ENCODE results near the gene FUT6.

DNA sequence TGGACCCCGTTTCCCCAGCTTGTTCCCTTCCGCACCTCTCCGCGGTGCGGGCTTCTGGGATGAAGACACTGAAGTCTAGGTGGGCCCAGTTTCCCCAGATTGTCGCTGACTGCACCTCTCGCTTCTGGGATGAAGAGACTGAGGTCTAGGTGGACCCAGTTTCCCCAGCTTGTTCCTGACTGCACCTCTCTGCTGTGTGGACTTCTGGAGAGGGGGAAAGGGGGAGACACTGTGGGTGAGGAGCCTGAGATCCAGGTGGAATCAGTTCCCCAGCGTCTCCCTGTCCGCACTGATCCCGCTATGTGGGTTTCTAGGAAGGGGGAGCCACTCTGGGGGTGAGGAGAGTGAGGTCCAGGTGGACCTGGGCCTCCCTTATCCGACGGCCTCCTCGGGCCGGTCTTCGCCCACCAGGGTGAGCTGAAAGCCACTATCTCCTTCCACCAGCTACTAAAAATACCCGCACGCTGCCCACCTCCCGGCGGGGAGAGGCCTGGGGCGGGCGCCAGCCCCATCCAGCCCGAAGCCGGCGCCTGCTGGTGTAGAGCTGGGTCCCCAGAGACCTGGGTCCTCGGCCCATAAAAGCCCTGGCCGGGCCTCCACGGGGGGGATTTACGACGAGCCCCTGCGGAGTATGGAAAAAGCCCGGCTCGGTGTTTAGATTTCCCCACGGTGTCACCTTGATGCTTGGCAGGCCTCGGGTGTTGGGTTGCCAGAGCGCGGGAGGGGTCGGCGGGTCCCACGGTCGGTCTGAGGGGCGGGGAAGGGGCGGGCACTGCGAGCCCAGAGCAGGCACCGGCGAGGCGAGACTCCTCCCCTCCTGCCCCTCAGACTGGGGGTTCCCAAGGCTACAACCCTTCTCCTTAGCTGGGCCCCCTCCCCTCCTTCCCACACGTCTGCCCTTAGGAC lies 10.6 kb downstream of the FUT6 start:
- TF ChIP-seq, protein P1, sequence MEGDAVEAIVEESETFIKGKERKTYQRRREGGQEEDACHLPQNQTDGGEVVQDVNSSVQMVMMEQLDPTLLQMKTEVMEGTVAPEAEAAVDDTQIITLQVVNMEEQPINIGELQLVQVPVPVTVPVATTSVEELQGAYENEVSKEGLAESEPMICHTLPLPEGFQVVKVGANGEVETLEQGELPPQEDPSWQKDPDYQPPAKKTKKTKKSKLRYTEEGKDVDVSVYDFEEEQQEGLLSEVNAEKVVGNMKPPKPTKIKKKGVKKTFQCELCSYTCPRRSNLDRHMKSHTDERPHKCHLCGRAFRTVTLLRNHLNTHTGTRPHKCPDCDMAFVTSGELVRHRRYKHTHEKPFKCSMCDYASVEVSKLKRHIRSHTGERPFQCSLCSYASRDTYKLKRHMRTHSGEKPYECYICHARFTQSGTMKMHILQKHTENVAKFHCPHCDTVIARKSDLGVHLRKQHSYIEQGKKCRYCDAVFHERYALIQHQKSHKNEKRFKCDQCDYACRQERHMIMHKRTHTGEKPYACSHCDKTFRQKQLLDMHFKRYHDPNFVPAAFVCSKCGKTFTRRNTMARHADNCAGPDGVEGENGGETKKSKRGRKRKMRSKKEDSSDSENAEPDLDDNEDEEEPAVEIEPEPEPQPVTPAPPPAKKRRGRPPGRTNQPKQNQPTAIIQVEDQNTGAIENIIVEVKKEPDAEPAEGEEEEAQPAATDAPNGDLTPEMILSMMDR (IDR thresholded peaks at IDR 0.05): no peak
- TF ChIP-seq POLR2AphosphoS5 (IDR thresholded peaks at IDR 0.05; ENCODE audit: low read depth, low read length): no peak
- TF ChIP-seq, protein P2, sequence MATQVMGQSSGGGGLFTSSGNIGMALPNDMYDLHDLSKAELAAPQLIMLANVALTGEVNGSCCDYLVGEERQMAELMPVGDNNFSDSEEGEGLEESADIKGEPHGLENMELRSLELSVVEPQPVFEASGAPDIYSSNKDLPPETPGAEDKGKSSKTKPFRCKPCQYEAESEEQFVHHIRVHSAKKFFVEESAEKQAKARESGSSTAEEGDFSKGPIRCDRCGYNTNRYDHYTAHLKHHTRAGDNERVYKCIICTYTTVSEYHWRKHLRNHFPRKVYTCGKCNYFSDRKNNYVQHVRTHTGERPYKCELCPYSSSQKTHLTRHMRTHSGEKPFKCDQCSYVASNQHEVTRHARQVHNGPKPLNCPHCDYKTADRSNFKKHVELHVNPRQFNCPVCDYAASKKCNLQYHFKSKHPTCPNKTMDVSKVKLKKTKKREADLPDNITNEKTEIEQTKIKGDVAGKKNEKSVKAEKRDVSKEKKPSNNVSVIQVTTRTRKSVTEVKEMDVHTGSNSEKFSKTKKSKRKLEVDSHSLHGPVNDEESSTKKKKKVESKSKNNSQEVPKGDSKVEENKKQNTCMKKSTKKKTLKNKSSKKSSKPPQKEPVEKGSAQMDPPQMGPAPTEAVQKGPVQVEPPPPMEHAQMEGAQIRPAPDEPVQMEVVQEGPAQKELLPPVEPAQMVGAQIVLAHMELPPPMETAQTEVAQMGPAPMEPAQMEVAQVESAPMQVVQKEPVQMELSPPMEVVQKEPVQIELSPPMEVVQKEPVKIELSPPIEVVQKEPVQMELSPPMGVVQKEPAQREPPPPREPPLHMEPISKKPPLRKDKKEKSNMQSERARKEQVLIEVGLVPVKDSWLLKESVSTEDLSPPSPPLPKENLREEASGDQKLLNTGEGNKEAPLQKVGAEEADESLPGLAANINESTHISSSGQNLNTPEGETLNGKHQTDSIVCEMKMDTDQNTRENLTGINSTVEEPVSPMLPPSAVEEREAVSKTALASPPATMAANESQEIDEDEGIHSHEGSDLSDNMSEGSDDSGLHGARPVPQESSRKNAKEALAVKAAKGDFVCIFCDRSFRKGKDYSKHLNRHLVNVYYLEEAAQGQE (IDR thresholded peaks at IDR 0.05; ENCODE audit: insufficient read depth in 1 of 2, low read depth in 2 of 2, low read length in 1 of 2): no peak
- no peak for TF ChIP-seq SIN3A (IDR thresholded peaks at IDR 0.05; ENCODE audit: borderline replicate concordance, insufficient read depth, low read depth, low read length)
- TF ChIP-seq TCF7L2 (IDR thresholded peaks at IDR 0.05; ENCODE audit: low read depth, low read length): no peak
